ENCODE measurements around the gene TGM1.

DNA sequence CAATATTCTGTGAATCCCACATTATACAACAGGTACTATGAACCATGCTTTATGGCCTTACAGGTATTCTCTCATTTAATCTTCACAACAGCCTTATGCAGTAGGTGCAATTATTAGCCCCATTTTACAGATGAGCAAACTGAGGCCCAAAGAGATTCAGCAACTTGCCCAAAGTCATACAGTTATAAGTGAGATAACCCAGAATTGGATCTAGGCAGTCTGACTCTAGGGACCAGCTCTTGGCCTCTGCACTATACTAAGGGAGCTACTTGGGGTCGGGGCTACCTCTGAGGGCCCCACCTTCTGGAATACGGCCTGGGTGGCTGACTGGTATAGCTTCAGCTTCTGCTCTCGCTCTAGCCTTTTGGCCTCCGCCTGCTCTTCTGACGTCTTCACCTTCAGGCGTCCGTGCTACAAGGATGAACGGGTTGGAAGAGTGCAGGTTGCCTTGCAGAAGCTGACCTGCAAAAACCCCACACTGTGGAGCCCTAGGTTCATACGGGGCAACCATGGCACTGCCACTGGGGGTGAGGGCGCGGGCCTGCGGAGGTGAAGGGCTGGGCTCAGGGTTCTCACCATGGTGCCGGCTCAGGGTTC is 7.7 kb upstream of the TGM1 start:
- TF ChIP-seq, protein P1, sequence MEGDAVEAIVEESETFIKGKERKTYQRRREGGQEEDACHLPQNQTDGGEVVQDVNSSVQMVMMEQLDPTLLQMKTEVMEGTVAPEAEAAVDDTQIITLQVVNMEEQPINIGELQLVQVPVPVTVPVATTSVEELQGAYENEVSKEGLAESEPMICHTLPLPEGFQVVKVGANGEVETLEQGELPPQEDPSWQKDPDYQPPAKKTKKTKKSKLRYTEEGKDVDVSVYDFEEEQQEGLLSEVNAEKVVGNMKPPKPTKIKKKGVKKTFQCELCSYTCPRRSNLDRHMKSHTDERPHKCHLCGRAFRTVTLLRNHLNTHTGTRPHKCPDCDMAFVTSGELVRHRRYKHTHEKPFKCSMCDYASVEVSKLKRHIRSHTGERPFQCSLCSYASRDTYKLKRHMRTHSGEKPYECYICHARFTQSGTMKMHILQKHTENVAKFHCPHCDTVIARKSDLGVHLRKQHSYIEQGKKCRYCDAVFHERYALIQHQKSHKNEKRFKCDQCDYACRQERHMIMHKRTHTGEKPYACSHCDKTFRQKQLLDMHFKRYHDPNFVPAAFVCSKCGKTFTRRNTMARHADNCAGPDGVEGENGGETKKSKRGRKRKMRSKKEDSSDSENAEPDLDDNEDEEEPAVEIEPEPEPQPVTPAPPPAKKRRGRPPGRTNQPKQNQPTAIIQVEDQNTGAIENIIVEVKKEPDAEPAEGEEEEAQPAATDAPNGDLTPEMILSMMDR (IDR thresholded peaks at IDR 0.05 in 4 of 5, conservative IDR thresholded peaks at IDR 0.05 in 1 of 5): no peak
- no peak for TF ChIP-seq POLR2A (IDR thresholded peaks at IDR 0.05)
